CD4-positive, alpha-beta T cell (primary cell): ENCODE results near the gene TRIM40. TPM values are rescaled to one million over a fixed set of nuclear protein-coding genes. Genes with fewer than 3 reads are reported as not detected.

Experiments used
- ATAC-seq: fragments of 200-7000 bp; cut with Tn5 transposase; one replicate; pipeline ENCODE4 v1.10.0; 2022; ENCODE audit warnings: mild to moderate bottlenecking; ENCODE audit not compliant: poor library complexity
- CTCF ChIA-PET: fragments of 350-600 bp; sonication (Branson Sonifier 250); formaldehyde crosslinking; loops from one replicate; lab custom pipeline; 2021; ENCODE audit warnings: antibody characterized with exemption, inconsistent platforms; lab: Charles Lee
- POLR2A ChIA-PET: fragments of 350-600 bp; sonication (Branson Sonifier 250); formaldehyde crosslinking; loops from one replicate; lab custom pipeline; 2021; ENCODE audit warnings: antibody characterized with exemption, inconsistent platforms; lab: Charles Lee
- DNase-seq, 14 experiments: peaks; one replicate each; pipeline ENCODE4 v3.0.0-alpha.2; 2013 to 2020; ENCODE audit warnings: mixed read lengths in 2 of 14
- H3K27ac ChIP-seq, 2 donors: one replicate each; pipeline versions ENCODE4 v1.5.1 to v1.7.0; 2013; ENCODE audit warnings: low read length in 2 of 2, low read depth in 1 of 2, mild to moderate bottlenecking in 1 of 2
- H3K27me3 ChIP-seq, 2 experiments: 1 replicate in 1 of 2; 2 replicates in 1 of 2; pipeline versions ENCODE4 v1.6.1 to v1.7.0; 2013; ENCODE audit warnings: low read length in 2 of 2, control low read depth in 1 of 2, mild to moderate bottlenecking in 1 of 2, moderate library complexity in 1 of 2; ENCODE audit not compliant: insufficient read depth in 2 of 2, control insufficient read depth in 1 of 2
- H3K36me3 ChIP-seq: one replicate; pipeline ENCODE4 v1.6.1; 2013; ENCODE audit warnings: low read length, control low read depth; ENCODE audit not compliant: insufficient read depth
- H3K4me1 ChIP-seq: one replicate; pipeline ENCODE4 v1.6.1; 2013; ENCODE audit warnings: low read length, control low read depth; ENCODE audit not compliant: insufficient read depth
- H3K4me3 ChIP-seq: one replicate; pipeline ENCODE4 v1.5.1; 2013; ENCODE audit warnings: mild to moderate bottlenecking, low read length, moderate library complexity
- H3K9me3 ChIP-seq, 2 experiments: 1 replicate in 1 of 2; 2 replicates in 1 of 2; pipeline versions ENCODE4 v1.6.1 to v1.7.0; 2013; ENCODE audit warnings: low read length in 2 of 2, mild to moderate bottlenecking in 2 of 2, control low read depth in 1 of 2, moderate library complexity in 1 of 2; ENCODE audit not compliant: control insufficient read depth in 1 of 2, insufficient read depth in 1 of 2
- H3K27ac Mint-ChIP-seq: one replicate; pipeline ENCODE4 v1.8.0; 2020; ENCODE audit warnings: mixed read lengths
- H3K27me3 Mint-ChIP-seq: one replicate; pipeline ENCODE4 v1.8.0; 2021; ENCODE audit warnings: mixed read lengths
- H3K36me3 Mint-ChIP-seq: one replicate; pipeline ENCODE4 v1.8.0; 2021; ENCODE audit warnings: low read depth, mixed read lengths
- H3K4me1 Mint-ChIP-seq: one replicate; pipeline ENCODE4 v1.8.0; 2021; ENCODE audit warnings: low read depth, mixed read lengths
- H3K4me3 Mint-ChIP-seq: one replicate; pipeline ENCODE4 v1.8.0; 2020; ENCODE audit warnings: mild to moderate bottlenecking, mixed read lengths
- H3K9me3 Mint-ChIP-seq: one replicate; pipeline ENCODE4 v1.8.0; 2020; ENCODE audit warnings: mixed read lengths
- CTCF ChIP-seq: fragments of 200-600 bp; IDR thresholded peaks from one replicate; pipeline ENCODE4 v1.8.0; 2022; ENCODE audit warnings: antibody characterized with exemption, mild to moderate bottlenecking
- intact Hi-C, 2 experiments: fragments of 100-400 bp; cut with DNase I in 1 of 2; cut with micrococcal nuclease in 1 of 2; formaldehyde crosslinking; loops; one replicate each; pipeline versions ENCODE4 v1.15.1 to v1.9.0; 2023 to 2025; cut with DNase I, micrococcal nuclease
- total RNA-seq, 174 experiments: library from RNA in 2 of 174; stranded (reverse) in 2 of 174; gene quantifications; one replicate each; pipeline ENCODE4 v1.2.3 and lab custom pipeline; 2021 to 2026

TRIM40 gene
- total RNA-seq, 2 experiments from 2014 or later = not detected

DNA sequence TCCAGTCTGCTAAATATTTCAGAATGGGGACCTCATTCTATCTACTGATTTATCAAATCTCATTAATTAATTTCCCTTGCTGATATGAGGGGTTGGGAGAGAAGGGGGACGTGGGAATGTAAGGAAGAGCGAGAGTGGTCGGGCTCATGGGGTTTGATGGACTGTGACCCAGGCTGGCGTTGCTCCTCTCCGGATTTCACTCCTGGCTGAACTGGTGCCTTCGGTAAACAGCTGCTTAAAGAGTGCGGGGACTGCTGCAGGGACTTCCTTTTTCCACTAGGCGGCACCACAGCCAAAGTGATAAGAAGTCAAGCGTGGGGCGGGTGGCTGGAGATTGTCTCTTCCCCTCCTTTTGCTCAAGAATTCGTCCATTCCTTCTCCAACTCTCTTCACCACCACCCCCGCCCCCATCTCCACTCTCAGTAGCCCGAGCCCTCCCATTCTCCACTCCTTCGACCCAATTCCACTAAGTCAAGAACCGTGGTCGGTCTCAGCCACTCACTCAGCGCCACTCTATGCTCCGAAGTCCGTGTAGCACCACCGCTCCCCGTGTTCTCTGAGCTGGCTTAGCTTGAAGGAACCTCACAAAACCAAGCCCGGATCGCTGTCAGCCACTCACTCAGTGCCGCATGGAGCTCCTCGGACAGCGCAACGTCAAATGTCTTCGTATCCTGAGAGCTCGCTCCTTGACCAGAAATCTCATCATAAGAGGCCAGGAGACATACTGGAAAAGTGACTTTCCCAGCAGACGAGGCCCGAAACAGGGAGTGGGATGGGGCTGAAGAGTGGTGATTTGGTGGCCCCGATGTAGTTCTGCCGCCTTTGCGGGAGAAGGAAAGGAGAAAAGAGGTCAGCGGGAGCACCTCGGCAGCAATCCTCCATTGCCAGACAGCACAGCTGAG, 32.7 kb upstream of the TRIM40 start:
- peak; percentile 85 for TF ChIP-seq CTCF
- Mint-ChIP-seq H3K27me3 (peaks cover 61% of the 10 kb centered on the region), H3K9me3 (no peaks in the 10 kb centered on the region), H3K36me3 (no peaks in the 10 kb centered on the region), H3K27ac (peak overlapping the region; percentile 65), H3K4me1 (peaks cover 46% of the 10 kb centered on the region), H3K4me3 (peak overlapping the region; percentile 89)
- peaks cover 19 to 21% of the 10 kb centered on the region in 2 experiments for H3K27me3 ChIP-seq
- ChIA-PET CTCF (interaction anchor here (0.6 to 5.5 kb wide), 23 partner anchors 8 to 453 kb away, joined by 3 to 198 read pairs (median 3); partner anchors contain the start of genes POLR1H, PPP1R11, TRIM31 and TRIM40), POLR2A (interaction anchor here (0.5 to 2.4 kb wide), 9 partner anchors 22 to 1095 kb away, joined by 3 to 22 read pairs (median 4); partner anchors contain the start of genes POLR1H, PPP1R11, TRIM26 and TRIM40)
- H3K9me3 ChIP-seq = no peaks in the 10 kb centered on the region
- peak; percentile 71 to 91 (median 79) for DNase-seq
- H3K27ac ChIP-seq = no peak overlapping the region
- intact Hi-C loops = loop anchor here (1.0 to 5.0 kb wide), 6 partner anchors 28 to 294 kb away; partner anchors contain the start of gene PPP1R11 (in 2 of the 2)
- no peaks in the 10 kb centered on the region for H3K36me3 ChIP-seq
- peak; percentile 88 for ATAC-seq
- H3K4me1 ChIP-seq = peaks cover 44% of the 10 kb centered on the region
- H3K4me3 ChIP-seq = peak overlapping the region; percentile 60

DNA sequence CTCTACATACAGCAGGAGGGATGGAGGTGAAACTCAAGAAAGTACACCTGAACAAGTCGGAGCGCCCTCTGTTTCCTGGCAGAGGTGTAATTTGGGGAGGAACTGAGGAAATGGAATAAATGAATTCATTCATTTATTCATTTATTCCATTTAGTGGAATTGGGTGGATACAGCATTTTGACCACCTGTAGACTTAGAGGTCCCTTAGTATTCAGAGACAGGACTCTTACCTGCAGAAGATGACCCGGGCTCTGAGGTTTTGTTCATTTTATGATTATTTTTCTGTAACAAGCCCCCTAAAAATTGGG, 32.1 kb upstream of the TRIM40 start:
- peaks cover 42% of the 10 kb centered on the region for H3K4me1 Mint-ChIP-seq
- peak overlapping the region; percentile 89 for H3K4me3 Mint-ChIP-seq
- intact Hi-C loops = loop anchor here (1.0 to 5.0 kb wide), 6 partner anchors 27 to 293 kb away; partner anchors contain the start of gene PPP1R11 (in 1 of the 2)
- peak overlapping the region; percentile 65 for H3K27ac Mint-ChIP-seq
- Histone ChIP-seq H3K27ac (no peak overlapping the region), H3K36me3 (no peaks in the 10 kb centered on the region), H3K4me3 (peak overlapping the region; percentile 60), H3K9me3 (no peaks in the 10 kb centered on the region), H3K27me3 (peaks cover 19 to 22% of the 10 kb centered on the region in 2 experiments), H3K4me1 (peaks cover 40% of the 10 kb centered on the region)
- H3K27me3 Mint-ChIP-seq = peaks cover 62% of the 10 kb centered on the region
- no peaks in the 10 kb centered on the region for H3K36me3 Mint-ChIP-seq
- POLR2A ChIA-PET = interaction anchor here (0.5 to 2.4 kb wide), 9 partner anchors 22 to 1094 kb away, joined by 3 to 22 read pairs (median 4); partner anchors contain the start of genes POLR1H, PPP1R11, TRIM26 and TRIM40
- ATAC-seq (no peak), DNase-seq (peak in 2 of 14 experiments; percentile 22 to 36)
- CTCF ChIA-PET = interaction anchor here (0.7 to 5.5 kb wide), 16 partner anchors 8 to 454 kb away, joined by 3 to 198 read pairs (median 4); partner anchors contain the start of genes POLR1H, PPP1R11, TRIM31 and TRIM40
- TF ChIP-seq CTCF = no peak
- H3K9me3 Mint-ChIP-seq = no peaks in the 10 kb centered on the region

- POLR2A ChIA-PET = interaction anchor here (0.9 to 2.4 kb wide), 3 partner anchors 21 to 43 kb away, joined by 3 to 11 read pairs (median 10); partner anchors contain the start of genes POLR1H and PPP1R11
- CTCF ChIA-PET = interaction anchor here (1.7 to 5.5 kb wide), 2 partner anchors 28 to 455 kb away, joined by 5 to 198 read pairs; partner anchors contain the start of gene TRIM40
- no peak for TF ChIP-seq CTCF
- peak overlapping the region; percentile 21 for H3K4me3 Mint-ChIP-seq
- Histone ChIP-seq H3K9me3 (no peaks in the 10 kb centered on the region), H3K27ac (no peak overlapping the region), H3K36me3 (no peaks in the 10 kb centered on the region), H3K4me3 (no peak overlapping the region), H3K27me3 (peaks cover 19 to 27% of the 10 kb centered on the region in 2 experiments), H3K4me1 (peaks cover 40% of the 10 kb centered on the region)
- no peaks in the 10 kb centered on the region for H3K9me3 Mint-ChIP-seq
- peaks cover 58% of the 10 kb centered on the region for H3K27me3 Mint-ChIP-seq
- H3K4me1 Mint-ChIP-seq = peaks cover 36% of the 10 kb centered on the region
- H3K27ac Mint-ChIP-seq = no peak overlapping the region
- DNase-seq = no peak
- no peaks in the 10 kb centered on the region for H3K36me3 Mint-ChIP-seq
- ATAC-seq = no peak
- intact Hi-C loops = loop anchor here in 1 of 2 experiments (2.0 to 5.0 kb wide), 2 partner anchors 66 to 293 kb away; no protein-coding TSS in a partner anchor
These were observed 31.3 kb upstream of the TRIM40 start for GRCh38 chr6:30104661-30105060.
